Stimulated activated CD4-positive, alpha-beta T cell treated with anti-CD3 and anti-CD28 coated beads, Interleukin-1b, Interleukin-23, amount 100 ng/mL, for 48 hours (primary cell): ENCODE results near the gene TNIK.

ENCODE experiments used
- DNase-seq: peaks from one replicate; pipeline ENCODE4 v3.0.0-alpha.2; 2020

TNIK gene

GRCh38 chr3:171057072-171057471 lies 403.1 kb downstream of the TNIK start:
- no peak for DNase-seq

DNA sequence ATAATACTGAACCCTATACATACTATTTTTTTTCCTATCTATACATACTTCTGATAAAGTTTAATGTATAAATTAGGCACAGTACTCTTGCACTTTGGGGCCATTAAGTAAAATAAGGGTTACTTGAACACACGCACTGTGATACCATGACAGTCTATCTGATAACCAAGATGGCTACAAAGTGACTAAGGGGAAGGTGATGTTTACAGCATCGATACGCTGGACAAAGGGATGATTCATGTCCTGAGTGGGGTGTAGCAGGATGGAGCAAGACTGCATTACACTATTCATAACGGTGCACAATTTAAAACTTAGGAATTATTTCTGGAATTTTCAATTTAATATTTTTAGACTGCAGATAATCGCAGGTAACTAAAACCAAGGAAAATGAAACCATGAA lies 403.7 kb downstream of the TNIK start:
- DNase-seq: no peak

DNA sequence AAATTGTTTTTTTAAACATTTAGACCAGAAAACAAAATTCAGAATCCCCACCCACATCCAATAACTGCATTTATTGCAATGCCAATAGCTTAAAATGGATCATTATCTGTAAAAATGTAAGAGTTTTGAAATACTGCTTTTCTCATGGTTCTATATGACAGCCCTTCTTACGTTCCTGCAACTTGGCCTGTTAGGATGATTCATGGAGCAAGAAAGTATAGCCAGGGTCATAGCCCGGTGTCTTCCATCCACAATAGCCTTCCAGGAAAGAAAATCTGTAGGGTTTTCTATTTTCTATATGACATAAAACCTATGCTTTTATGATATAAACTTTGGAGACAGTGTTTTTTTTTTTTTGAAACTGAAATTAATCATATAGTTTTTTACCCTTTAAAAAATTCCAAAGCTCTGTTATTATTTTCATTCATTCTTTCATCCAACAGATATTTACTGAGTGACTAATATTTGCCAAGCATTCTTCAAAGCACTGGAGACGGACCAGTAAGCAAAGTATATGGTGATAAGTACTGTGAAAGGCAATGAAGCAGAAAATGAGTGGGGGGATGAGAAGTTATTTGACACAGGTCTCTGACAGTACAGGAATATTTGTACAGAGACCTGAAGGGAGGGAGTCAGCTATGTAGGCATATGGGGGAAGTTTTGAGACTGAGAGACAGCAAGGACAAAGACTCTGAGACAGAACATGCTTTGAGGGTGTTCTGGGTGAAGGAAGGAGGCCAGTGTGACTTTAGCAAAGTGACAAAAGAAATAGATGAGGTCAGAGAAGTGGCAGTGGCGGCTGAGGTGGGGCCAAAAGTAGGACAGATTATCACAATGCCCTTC lies 404.6 kb downstream of the TNIK start:
- no peak for DNase-seq

DNA sequence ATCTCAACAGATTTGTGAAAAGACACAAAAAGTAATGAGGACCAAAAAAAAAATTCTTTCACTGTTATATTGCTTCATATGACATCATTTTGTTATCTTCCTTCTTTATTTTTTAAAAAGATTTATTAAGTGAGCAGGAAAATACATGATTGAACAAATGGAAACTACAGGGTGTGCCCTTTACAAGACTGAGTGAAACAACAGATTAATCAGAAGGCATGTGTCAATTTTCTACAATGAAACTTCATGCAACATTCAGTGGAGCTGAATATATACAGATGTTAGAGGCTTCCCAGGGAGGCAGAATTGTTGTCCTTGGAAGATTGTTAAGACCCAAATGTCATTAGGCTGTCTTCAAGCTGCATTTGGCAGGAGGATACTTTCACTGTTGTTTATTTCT lies 405.3 kb downstream of the TNIK start:
- no peak for DNase-seq

- no peak for DNase-seq
These were observed 406.0 kb downstream of the TNIK start for GRCh38 chr3:171054231-171054630.

DNA sequence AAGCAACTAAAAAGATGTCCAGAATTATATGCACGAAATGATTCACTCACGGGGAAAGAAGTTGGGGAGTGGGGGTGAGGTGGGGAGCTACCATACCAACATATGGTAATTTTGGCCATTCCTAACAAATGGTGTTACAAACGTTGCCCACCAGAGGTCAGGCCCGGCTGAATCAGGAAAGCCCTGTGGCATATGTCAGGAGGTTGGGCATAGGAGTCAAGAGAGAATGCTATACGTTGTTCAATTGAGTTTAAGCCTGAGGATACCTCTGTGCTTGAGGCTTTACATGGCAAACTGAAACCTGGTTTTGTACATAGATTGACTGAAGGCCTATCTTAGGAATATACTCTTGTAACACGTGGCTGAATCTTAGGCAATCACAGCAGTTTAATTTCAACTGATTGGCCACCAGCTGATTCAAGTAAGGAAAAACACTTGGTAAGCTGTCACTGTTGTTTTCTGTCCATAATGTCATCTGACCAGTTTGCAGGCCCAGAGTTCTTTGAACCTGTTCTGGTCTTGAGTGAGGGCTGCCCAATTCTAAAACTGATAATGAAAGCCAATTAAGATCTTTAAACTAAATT lies 410.3 kb downstream of the TNIK start:
- peak; percentile 42 for DNase-seq

DNA sequence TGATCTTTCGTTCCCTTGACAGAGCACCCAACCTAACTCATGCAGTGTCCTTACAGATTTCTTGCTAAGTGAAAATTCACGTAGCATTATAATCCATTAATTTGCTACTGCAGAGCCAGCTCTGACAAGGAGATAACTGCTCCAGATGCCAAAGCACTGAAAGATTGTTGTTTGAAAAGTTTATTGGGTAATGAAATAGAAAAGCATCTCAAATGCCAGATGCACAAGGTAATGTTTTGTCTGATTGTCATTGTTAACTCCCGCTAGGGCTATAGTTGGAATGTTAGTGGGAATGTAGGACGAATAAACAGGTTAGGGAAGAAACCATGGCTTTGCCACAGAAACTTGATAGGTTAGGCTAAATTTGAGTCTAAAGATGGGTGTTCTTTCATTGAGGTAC lies 413.4 kb downstream of the TNIK start:
- DNase-seq: no peak

GRCh38 chr3:171044835-171045793 lies 415.1 kb downstream of the TNIK start:
- DNase-seq: no peak

DNA sequence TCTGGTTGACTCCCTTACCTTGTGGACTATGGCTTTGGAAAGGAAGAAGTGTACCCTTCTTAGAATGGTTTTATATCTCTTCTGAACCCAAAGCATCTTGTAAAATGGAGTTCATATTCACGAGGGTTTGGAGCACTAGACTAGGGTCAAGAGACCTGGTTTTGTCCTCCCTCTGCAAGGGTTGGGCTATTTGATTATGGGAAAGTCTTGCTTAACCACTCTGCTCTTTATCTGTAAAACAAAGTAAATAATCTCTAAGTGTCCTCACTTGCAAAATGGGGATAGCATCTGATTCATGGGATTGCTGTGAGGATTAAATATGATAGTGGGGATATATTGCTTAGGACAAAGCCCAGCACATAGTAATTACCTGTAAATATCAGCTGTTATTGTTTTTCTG lies 415.8 kb downstream of the TNIK start:
- DNase-seq: no peak

DNA sequence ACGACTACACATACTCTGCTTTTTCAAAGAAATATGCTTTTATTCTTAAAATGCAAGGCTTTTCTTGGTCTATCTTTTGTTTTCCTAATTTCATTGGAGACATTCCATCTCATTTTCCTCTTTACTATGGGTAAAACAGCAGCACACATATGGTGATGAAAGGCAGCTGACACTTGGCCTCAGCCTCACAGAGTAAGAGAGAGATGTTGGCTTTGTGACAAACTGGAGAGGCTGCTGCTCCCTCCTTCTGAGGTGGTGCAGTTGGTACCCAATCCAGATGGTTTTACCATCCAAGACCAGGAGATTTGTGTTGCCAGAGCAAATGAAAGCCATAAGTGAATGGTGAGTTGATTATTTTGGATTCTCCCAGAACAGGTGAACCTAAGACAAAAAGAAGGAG lies 420.5 kb downstream of the TNIK start:
- DNase-seq: no peak

DNA sequence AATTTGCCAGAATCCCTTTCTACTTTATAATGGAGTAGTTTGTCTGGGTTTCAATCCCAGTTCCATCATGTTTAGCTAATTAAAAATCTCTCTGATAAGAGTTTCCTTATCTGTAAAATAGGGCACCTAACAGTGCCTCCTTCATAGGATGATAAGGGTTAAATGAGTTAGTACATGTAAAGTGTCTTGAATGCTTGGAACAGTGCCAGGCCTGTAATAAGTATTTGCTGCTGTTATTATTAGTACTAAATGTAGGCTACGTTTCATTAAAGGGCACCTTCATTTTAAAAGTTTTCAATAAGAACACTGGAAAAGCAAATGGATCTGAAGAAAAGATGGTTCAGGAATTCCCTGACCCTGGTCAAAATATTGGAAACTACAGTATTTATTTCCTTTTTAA lies 421.9 kb downstream of the TNIK start:
- DNase-seq: no peak

- DNase-seq: no peak
These were observed 431.4 kb downstream of the TNIK start for GRCh38 chr3:171028779-171029232.

DNA sequence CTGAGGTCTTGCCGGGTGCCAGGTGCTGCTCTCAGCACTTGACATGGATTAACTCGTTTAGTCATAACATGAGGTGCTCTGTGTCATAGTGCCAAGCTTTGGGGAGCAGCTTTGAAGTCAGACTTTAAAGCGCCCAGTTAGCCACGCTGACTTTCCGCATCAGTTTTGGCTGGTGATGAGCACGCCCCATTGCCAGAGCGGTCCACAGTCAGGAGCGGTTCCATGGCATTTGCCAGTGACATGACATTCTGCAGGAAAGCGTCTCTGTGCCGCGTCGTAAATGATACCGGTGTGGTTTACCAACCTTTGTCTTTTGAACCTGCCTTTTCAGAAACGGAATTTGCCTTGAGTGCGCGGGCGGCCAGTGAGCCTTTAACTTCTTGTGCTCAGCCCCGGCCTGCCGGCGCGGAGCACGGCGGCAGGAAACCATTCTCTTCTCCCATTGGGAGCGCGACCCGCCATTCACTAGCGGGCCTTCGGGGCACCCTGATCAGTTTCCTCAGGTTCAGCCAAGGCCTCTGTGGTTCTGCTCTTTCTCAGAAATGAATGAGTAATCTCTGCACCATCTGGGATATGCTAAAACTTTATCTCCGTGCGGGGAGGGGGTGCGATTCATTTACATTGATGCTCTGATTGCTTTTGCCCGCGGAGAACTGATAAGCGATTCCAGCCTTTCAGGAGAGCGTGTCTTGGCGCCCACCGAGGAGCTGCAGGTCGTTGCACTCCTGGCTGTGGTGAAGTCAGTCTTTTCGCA lies 432.0 kb downstream of the TNIK start:
- peak; percentile 63 for DNase-seq

DNA sequence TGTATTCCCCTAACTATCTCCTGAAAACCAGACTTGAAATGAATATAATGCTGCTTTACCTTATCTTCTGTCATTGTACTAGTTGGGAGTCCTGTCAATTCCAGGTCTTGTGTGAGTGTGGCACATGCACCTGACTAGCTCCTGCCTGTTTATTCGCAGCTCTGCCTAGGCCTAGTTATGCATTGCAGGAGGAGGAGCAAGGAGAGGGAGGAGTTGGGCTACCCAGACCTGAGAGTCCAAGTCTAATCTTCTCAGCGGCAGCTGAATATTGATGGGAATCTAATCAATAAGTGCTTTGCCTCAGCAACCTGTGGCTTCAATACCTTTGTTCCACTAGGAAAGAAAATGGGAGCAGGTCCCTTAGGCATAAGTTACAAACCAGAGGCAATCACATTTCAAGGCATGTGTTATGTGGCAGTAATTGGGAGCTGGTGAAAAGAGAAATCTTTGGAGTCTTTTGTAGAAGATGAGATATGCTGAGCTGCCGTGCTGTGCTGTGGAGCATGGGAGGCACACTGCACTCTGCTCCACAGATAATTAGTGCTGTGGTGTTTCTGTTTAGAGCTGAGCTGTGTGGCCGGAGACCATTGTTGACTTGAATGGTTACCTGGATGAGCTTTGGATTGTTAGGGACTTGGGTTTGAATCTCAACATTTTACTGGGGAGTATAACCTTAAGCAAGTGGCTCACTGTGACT lies 433.5 kb downstream of the TNIK start, which contains the start of gene SLC2A2:
Gene SLC2A2, minus strand, starts transcription at position 124 of the 697 bp plus-strand sequence. Its CDS starts 50 bp downstream, at position 74.
- DNase-seq: no peak

DNA sequence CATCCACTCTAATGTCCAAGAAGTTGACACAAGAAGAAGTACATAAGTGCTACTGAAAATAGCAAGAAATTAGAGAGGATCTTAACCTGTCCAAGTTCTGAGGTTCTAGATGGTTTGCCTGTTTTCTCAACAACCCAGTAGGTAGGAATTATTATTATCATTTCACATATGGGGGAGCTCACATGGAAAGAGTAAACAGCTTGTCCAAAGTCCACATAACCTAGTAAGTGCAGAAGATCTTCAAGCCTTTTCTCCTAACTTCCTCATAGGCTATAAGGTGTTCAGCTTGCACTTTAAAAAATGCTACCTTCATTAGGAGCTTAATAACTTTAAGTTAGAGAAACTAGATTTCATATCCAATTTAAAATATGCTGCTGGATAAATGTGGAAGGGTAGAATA lies 436.6 kb downstream of the TNIK start:
- no peak for DNase-seq

DNA sequence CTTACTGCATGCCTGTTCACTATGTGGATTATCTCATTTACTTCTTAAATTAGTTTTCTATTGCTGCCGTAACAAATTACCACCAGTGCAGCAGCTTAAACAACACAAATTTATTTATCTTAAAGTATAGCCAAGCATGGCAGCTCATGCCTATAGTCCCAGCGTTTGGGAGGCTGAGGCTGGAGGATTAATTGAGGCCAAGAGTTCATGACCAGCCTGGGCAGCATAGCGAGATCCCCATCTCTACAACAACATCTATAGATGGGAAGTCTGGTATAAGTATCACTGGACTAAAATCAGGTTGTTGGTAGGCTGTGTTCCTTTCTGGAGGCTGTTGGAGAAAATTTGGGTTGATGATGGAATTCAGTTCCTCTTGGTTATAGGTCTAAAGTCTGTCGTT lies 438.8 kb downstream of the TNIK start:
- no peak for DNase-seq

GRCh38 chr3:171018156-171018935 lies 441.9 kb downstream of the TNIK start:
- no peak for DNase-seq

GRCh38 chr3:171013822-171014748 lies 446.1 kb downstream of the TNIK start:
- DNase-seq: no peak

- DNase-seq: no peak
These were observed 448.3 kb downstream of the TNIK start for GRCh38 chr3:171011873-171012336.
